H9 (cell line): ENCODE results near the gene TRIP6. TPM values are rescaled to one million over a fixed set of nuclear protein-coding genes. Genes with fewer than 3 reads are reported as not detected.

Source experiments
- DNase-seq: peaks from one replicate; pipeline ENCODE4 v3.0.0-alpha.2; 2017
- H2AFZ ChIP-seq: one replicate; pipeline ENCODE4 v1.6.1; 2013; ENCODE audit warnings: mild to moderate bottlenecking, low read length, control low read depth, moderate library complexity
- H2AK5ac ChIP-seq: 2 replicates; pipeline ENCODE4 v1.6.1; 2013; ENCODE audit warnings: low read length, control low read depth, mixed read lengths; ENCODE audit not compliant: insufficient read length
- H2BK120ac ChIP-seq: one replicate; pipeline ENCODE4 v1.6.1; 2013; ENCODE audit warnings: low read depth, mild to moderate bottlenecking, low read length, control low read depth, inconsistent platforms; ENCODE audit not compliant: poor library complexity, severe bottlenecking
- H2BK12ac ChIP-seq: 2 replicates; pipeline ENCODE4 v1.6.1; 2013; ENCODE audit warnings: low read length, control low read depth, mixed read lengths, low read depth; ENCODE audit not compliant: insufficient read length
- H2BK15ac ChIP-seq: 2 replicates; pipeline ENCODE4 v1.6.1; 2013; ENCODE audit warnings: low read depth, low read length, control low read depth
- H2BK20ac ChIP-seq: one replicate; pipeline ENCODE4 v1.6.1; 2013; ENCODE audit warnings: low read depth, mild to moderate bottlenecking, low read length, control low read depth, inconsistent platforms; ENCODE audit not compliant: poor library complexity, severe bottlenecking
- H2BK5ac ChIP-seq: 2 replicates; pipeline ENCODE4 v1.6.1; 2013; ENCODE audit warnings: low read length, control low read depth, mixed read lengths; ENCODE audit not compliant: insufficient read length
- H3K14ac ChIP-seq: 2 replicates; pipeline ENCODE4 v1.6.1; 2013; ENCODE audit warnings: low read length, control low read depth; ENCODE audit not compliant: insufficient read depth
- H3K18ac ChIP-seq: 2 replicates; pipeline ENCODE4 v1.6.1; 2013; ENCODE audit warnings: low read depth, mild to moderate bottlenecking, mixed read lengths, low read length, control low read depth; ENCODE audit not compliant: insufficient read length
- H3K23ac ChIP-seq: 2 replicates; pipeline ENCODE4 v1.6.1; 2013; ENCODE audit warnings: low read length, control low read depth, mixed read lengths, low read depth; ENCODE audit not compliant: insufficient read length
- H3K23me2 ChIP-seq: 2 replicates; pipeline ENCODE4 v1.6.1; 2013; ENCODE audit warnings: low read depth, mild to moderate bottlenecking, mixed read lengths, low read length, control low read depth; ENCODE audit not compliant: insufficient read length, poor library complexity, severe bottlenecking
- H3K27ac ChIP-seq: 2 replicates; pipeline ENCODE4 v1.5.1; 2013; ENCODE audit warnings: low read length, control low read depth, mixed read lengths, low read depth; ENCODE audit not compliant: insufficient read length
- H3K27me3 ChIP-seq: 2 replicates; pipeline ENCODE4 v1.6.1; 2013; ENCODE audit warnings: low read length, control low read depth, inconsistent platforms; ENCODE audit not compliant: insufficient read depth
- H3K4ac ChIP-seq: 2 replicates; pipeline ENCODE4 v1.6.1; 2013; ENCODE audit warnings: low read depth, mild to moderate bottlenecking, control low read depth, inconsistent platforms, low read length, moderate library complexity
- H3K4me1 ChIP-seq: 2 replicates; pipeline ENCODE4 v1.6.1; 2013; ENCODE audit warnings: low read length, control low read depth, inconsistent platforms; ENCODE audit not compliant: insufficient read depth
- H3K4me2 ChIP-seq: 2 replicates; pipeline ENCODE4 v1.6.1; 2013; ENCODE audit warnings: low read length, control low read depth, mixed read lengths; ENCODE audit not compliant: insufficient read length, insufficient read depth
- H3K56ac ChIP-seq: 2 replicates; pipeline ENCODE4 v1.6.1; 2013; ENCODE audit warnings: low read depth, mild to moderate bottlenecking, mixed read lengths, low read length, control low read depth; ENCODE audit not compliant: insufficient read length
- H3K79me1 ChIP-seq: 2 replicates; pipeline ENCODE4 v1.6.1; 2013; ENCODE audit warnings: low read depth, mild to moderate bottlenecking, moderate library complexity, low read length, control low read depth, inconsistent platforms; ENCODE audit not compliant: insufficient read depth, poor library complexity, severe bottlenecking
- H3K79me2 ChIP-seq: 2 replicates; pipeline ENCODE4 v1.6.1; 2013; ENCODE audit warnings: low read length, control low read depth, inconsistent platforms; ENCODE audit not compliant: insufficient read depth
- H3K9ac ChIP-seq: 2 replicates; pipeline ENCODE4 v1.6.1; 2013; ENCODE audit warnings: low read length, control low read depth, mixed read lengths; ENCODE audit not compliant: insufficient read length; ENCODE audit errors: extremely low read depth
- H3K9me3 ChIP-seq: one replicate; pipeline ENCODE4 v1.6.1; 2013; ENCODE audit warnings: low read depth, low read length, inconsistent platforms; ENCODE audit not compliant: control insufficient read depth
- H3T11ph ChIP-seq: one replicate; pipeline ENCODE4 v1.6.1; 2013; ENCODE audit warnings: mild to moderate bottlenecking, low read length, control low read depth, inconsistent platforms
- H4K20me1 ChIP-seq: one replicate; pipeline ENCODE4 v1.6.1; 2013; ENCODE audit not compliant: control insufficient read depth, insufficient read length, insufficient read depth
- H4K5ac ChIP-seq: 2 replicates; pipeline ENCODE4 v1.6.1; 2013; ENCODE audit warnings: low read depth, mild to moderate bottlenecking, mixed read lengths, low read length, control low read depth; ENCODE audit not compliant: insufficient read length
- H4K8ac ChIP-seq: replicated peaks from 2 replicates; pipeline ENCODE4 v1.6.1; 2013; ENCODE audit warnings: low read length, control low read depth, mixed read lengths, low read depth; ENCODE audit not compliant: insufficient read length
- H4K91ac ChIP-seq: 2 replicates; pipeline ENCODE4 v1.6.1; 2013; ENCODE audit warnings: low read depth, mild to moderate bottlenecking, moderate library complexity, mixed read lengths, low read length, control low read depth; ENCODE audit not compliant: insufficient read length
- H3K27ac Mint-ChIP-seq, 3 experiments: 2 replicates in 2 of 3; 3 replicates in 1 of 3; pipeline ENCODE4 v1.8.0; 2020 to 2021; ENCODE audit warnings: mixed read lengths in 3 of 3, mild to moderate bottlenecking in 1 of 3, moderate library complexity in 1 of 3
- H3K27me3 Mint-ChIP-seq: 2 replicates; pipeline ENCODE4 v1.8.0; 2021; ENCODE audit warnings: low read depth, mild to moderate bottlenecking, moderate library complexity, mixed read lengths
- H3K36me3 Mint-ChIP-seq, 3 experiments: 2 replicates in 2 of 3; 3 replicates in 1 of 3; pipeline ENCODE4 v1.8.0; 2020 to 2021; ENCODE audit warnings: low read depth in 3 of 3, mixed read lengths in 3 of 3; ENCODE audit not compliant: insufficient read depth in 1 of 3
- H3K4me1 Mint-ChIP-seq, 2 experiments: 2 replicates each; pipeline ENCODE4 v1.8.0; 2020; ENCODE audit warnings: mixed read lengths in 2 of 2
- H3K4me3 Mint-ChIP-seq, 2 experiments: 2 replicates in 1 of 2; 3 replicates in 1 of 2; pipeline ENCODE4 v1.8.0; 2020 to 2021; ENCODE audit warnings: mild to moderate bottlenecking in 2 of 2, mixed read lengths in 2 of 2, moderate library complexity in 1 of 2
- H3K9me3 Mint-ChIP-seq, 2 experiments: 2 replicates in 1 of 2; 3 replicates in 1 of 2; pipeline ENCODE4 v1.8.0; 2020; ENCODE audit warnings: mild to moderate bottlenecking in 2 of 2, mixed read lengths in 2 of 2, moderate library complexity in 1 of 2
- CTCF ChIP-seq: fragments of 200-600 bp; sonication (generic); conservative IDR thresholded peaks from 3 replicates; pipeline ENCODE4 v1.8.0; 2021; ENCODE audit warnings: antibody characterized with exemption, mild to moderate bottlenecking
- WGBS: extraction: QIAGEN DNeasy Blood & Tissue Kit; methylation state at CpG from one replicate; pipeline ENCODE4 v1.1.7; 2013; ENCODE audit warnings: missing lambda C conversion rate, low lambda C conversion rate, mixed read lengths; ENCODE audit not compliant: insufficient read length; ENCODE audit errors: extremely low coverage; 5-methylcytosine and 5-hydroxymethylcytosine counted together
- total RNA-seq: library from RNA; stranded (reverse); gene quantifications from 2 replicates; pipeline ENCODE4 v1.2.1, GENCODE V29; 2021

The TRIP6 gene
- total RNA-seq, 1 experiment from 2014 or later, result 122 TPM

DNA sequence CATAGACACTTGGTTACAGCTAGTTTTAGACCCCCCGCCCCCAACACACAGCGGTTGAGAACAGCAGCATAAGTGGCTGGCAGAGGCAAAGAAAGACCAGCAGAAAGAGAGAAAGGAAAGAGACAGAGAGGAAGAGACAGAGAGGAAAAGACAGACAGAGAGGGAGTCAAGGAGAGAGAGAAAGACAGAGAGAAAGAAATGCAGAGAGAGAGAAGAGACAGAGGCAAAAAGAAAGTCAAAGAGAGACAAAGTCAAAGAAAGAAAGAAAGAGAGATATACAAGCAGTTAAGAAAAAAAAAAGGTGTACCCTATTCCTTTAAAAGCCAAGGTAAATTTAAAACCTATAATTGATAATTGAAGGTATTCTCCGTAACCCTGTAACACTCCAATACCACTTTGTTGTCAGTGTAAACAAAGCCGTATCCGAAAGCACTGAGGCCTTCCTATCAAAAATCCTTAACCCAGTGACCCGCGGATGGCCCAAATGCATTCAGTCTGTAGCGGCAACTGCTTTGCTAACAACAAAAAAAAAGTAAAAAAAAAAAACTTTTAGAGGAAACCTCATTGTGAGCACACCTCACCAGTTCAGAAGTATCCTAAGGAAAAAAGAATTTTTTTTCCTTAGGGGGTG, 26.6 kb upstream of the TRIP6 start:
- H3K27me3 Mint-ChIP-seq, result no peaks in the 10 kb centered on the region
- DNase-seq, result no peak
- no peak overlapping the region for H2BK5ac ChIP-seq
- H4K91ac ChIP-seq, result no peak overlapping the region
- H3K27ac ChIP-seq, result no peak overlapping the region
- no peak overlapping the region for H2AK5ac ChIP-seq
- no peaks in the 10 kb centered on the region for H3K79me2 ChIP-seq
- H3K4me1 Mint-ChIP-seq, result peaks cover 33 to 35% of the 10 kb centered on the region in 2 experiments
- no peak overlapping the region for H3K9ac ChIP-seq
- WGBS, result no CpG with 5 or more reads among the region's 8 CpGs
- no peaks in the 10 kb centered on the region for H3K36me3 Mint-ChIP-seq
- H4K8ac ChIP-seq, result no peak overlapping the region
- H3K56ac ChIP-seq, result no peak overlapping the region
- no peak for TF ChIP-seq CTCF
- H4K5ac ChIP-seq, result no peak overlapping the region
- no peaks in the 10 kb centered on the region for H3K9me3 Mint-ChIP-seq
- H3K23ac ChIP-seq, result no peak overlapping the region
- peaks cover 2% of the 10 kb centered on the region; the same call in 1 of the 2 replicates for H3K4me1 ChIP-seq
- H3K18ac ChIP-seq, result no peak overlapping the region
- no peak overlapping the region for H3K14ac ChIP-seq
- no peaks in the 10 kb centered on the region for H3K9me3 ChIP-seq
- peak overlapping the region in 1 of 2 experiments; percentile 10; a peak in 3 of 5 replicates for H3K4me3 Mint-ChIP-seq
- H3K4me2 ChIP-seq, result no peak overlapping the region
- peak overlapping the region in 2 of 3 experiments; percentile 95; a peak in 5 of 7 replicates for H3K27ac Mint-ChIP-seq
- H2BK20ac ChIP-seq, result no peak overlapping the region
- no peaks in the 10 kb centered on the region for H3K79me1 ChIP-seq
- H3K27me3 ChIP-seq, result no peaks in the 10 kb centered on the region
- H2BK12ac ChIP-seq, result no peak overlapping the region
- H3K23me2 ChIP-seq, result peaks cover 4% of the 10 kb centered on the region
- no peak overlapping the region for H2BK120ac ChIP-seq
- no peaks in the 10 kb centered on the region for H4K20me1 ChIP-seq
- H2BK15ac ChIP-seq, result no peak overlapping the region
- no peak overlapping the region for H3K4ac ChIP-seq
- H2AFZ ChIP-seq, result no peak overlapping the region
- H3T11ph ChIP-seq, result no peak overlapping the region
